H1 (cell line): Measurements from ENCODE around the gene KRT75. TPM values are rescaled to one million over a fixed set of nuclear protein-coding genes. Genes with fewer than 3 reads are reported as not detected.

Source experiments
- CTCF ChIA-PET: fragments of 300-600 bp; sonication (Branson Sonifier 250); formaldehyde crosslinking; loops from one replicate; lab custom pipeline; 2021; ENCODE audit not compliant: partially characterized antibody; lab: Charles Lee
- POLR2A ChIA-PET: fragments of 300-600 bp; sonication (Branson Sonifier 250); formaldehyde crosslinking; loops from one replicate; lab custom pipeline; 2021; ENCODE audit warnings: inconsistent platforms; ENCODE audit not compliant: partially characterized antibody; lab: Charles Lee
- DNase-seq, 2 experiments: peaks; one replicate each; pipeline versions ENCODE4 v3.0.0 to v3.0.0-alpha.2; 2010 to 2022; ENCODE audit warnings: low spot score in 2 of 2, low read depth in 1 of 2, mixed read lengths in 1 of 2
- FAIRE-seq: peaks from 2 replicates; lab custom pipeline; 2011; peaks lifted over from hg19 to GRCh38; lab: Jason Lieb, UNC
- H2AFZ ChIP-seq: 2 replicates; pipeline ENCODE4 v1.8.1; 2012; ENCODE audit warnings: low read length, inconsistent platforms
- H2AK5ac ChIP-seq: 2 replicates; pipeline ENCODE4 v1.6.1; 2013; ENCODE audit warnings: low read depth, low read length
- H2BK120ac ChIP-seq: replicated peaks from 2 replicates; pipeline ENCODE3; 2013; ENCODE audit warnings: low read depth, low read length, inconsistent platforms
- H2BK12ac ChIP-seq: 2 replicates; pipeline ENCODE4 v1.6.1; 2013; ENCODE audit warnings: low read depth, low read length
- H2BK15ac ChIP-seq: 2 replicates; pipeline ENCODE4 v1.6.1; 2013; ENCODE audit warnings: low read length
- H2BK20ac ChIP-seq: 2 replicates; pipeline ENCODE4 v1.6.1; 2013; ENCODE audit warnings: low read length
- H2BK5ac ChIP-seq: 2 replicates; pipeline ENCODE4 v1.6.1; 2013; ENCODE audit warnings: low read depth, low read length
- H3K14ac ChIP-seq: 2 replicates; pipeline ENCODE4 v1.6.1; 2013; ENCODE audit warnings: inconsistent platforms; ENCODE audit not compliant: insufficient read length
- H3K18ac ChIP-seq: 2 replicates; pipeline ENCODE4 v1.6.1; 2013; ENCODE audit warnings: low read length; ENCODE audit errors: extremely low read depth
- H3K23ac ChIP-seq: 2 replicates; pipeline ENCODE4 v1.6.1; 2013; ENCODE audit warnings: inconsistent platforms; ENCODE audit not compliant: insufficient read length
- H3K23me2 ChIP-seq: 2 replicates; pipeline ENCODE4 v1.6.1; 2013; ENCODE audit warnings: low read depth, low read length
- H3K27ac ChIP-seq: 2 replicates; pipeline ENCODE4 v1.6.1; 2011; ENCODE audit warnings: low read depth, low read length, inconsistent platforms
- H3K27me3 ChIP-seq, 4 experiments: replicated peaks in 1 of 4; 1 replicate in 1 of 4; 2 replicates in 3 of 4; pipeline versions ENCODE4 v1.6.1 to v1.8.1; 2011 to 2013; ENCODE audit warnings: low read length in 3 of 4, mild to moderate bottlenecking in 3 of 4, inconsistent platforms in 2 of 4, mixed read lengths in 2 of 4, moderate library complexity in 1 of 4; ENCODE audit not compliant: control insufficient read depth in 3 of 4, insufficient read depth in 3 of 4; ENCODE audit errors: extremely low read depth in 1 of 4
- H3K36me3 ChIP-seq, 4 experiments: 2 replicates each; pipeline versions ENCODE4 v1.6.1 to v1.8.1; 2011 to 2013; ENCODE audit warnings: mild to moderate bottlenecking in 4 of 4, low read length in 3 of 4, moderate library complexity in 2 of 4, control low read depth in 1 of 4, inconsistent platforms in 1 of 4; ENCODE audit not compliant: insufficient read depth in 4 of 4, control insufficient read depth in 2 of 4
- H3K4ac ChIP-seq: replicated peaks from 2 replicates; pipeline ENCODE3; 2013; ENCODE audit warnings: low read length, low read depth, mixed read lengths, inconsistent platforms; ENCODE audit not compliant: insufficient read length
- H3K4me1 ChIP-seq, 4 experiments: replicated peaks in 1 of 4; 1 replicate in 1 of 4; 2 replicates in 3 of 4; pipeline versions ENCODE4 v1.6.1 to v1.8.1; 2011 to 2013; ENCODE audit warnings: low read length in 3 of 4, inconsistent platforms in 2 of 4, mixed read lengths in 1 of 4; ENCODE audit not compliant: insufficient read depth in 4 of 4, control insufficient read depth in 3 of 4
- H3K4me2 ChIP-seq, 2 experiments: 2 replicates each; pipeline versions ENCODE4 v1.6.1 to v1.8.1; 2011 to 2013; ENCODE audit warnings: low read depth in 2 of 2, low read length in 2 of 2, control low read depth in 1 of 2, inconsistent platforms in 1 of 2, mild to moderate bottlenecking in 1 of 2; ENCODE audit not compliant: insufficient read depth in 1 of 2
- H3K4me3 ChIP-seq, 4 experiments: fragments of 200-600, 300-600 bp in 1 of 4; sonication (generic), shearing (Covaris generic), sonication (Bioruptor Twin) in 1 of 4; 2 replicates each; pipeline versions ENCODE4 v1.5.1 to v1.8.1; 2011 to 2016; ENCODE audit warnings: low read length in 4 of 4, low read depth in 3 of 4, control low read depth in 2 of 4, inconsistent platforms in 2 of 4, mild to moderate bottlenecking in 2 of 4, mixed read lengths in 1 of 4, moderate library complexity in 1 of 4; ENCODE audit not compliant: insufficient read depth in 2 of 4; ENCODE audit errors: extremely low read depth in 1 of 4
- H3K56ac ChIP-seq: replicated peaks from 2 replicates; pipeline ENCODE3; 2013; ENCODE audit warnings: low read depth, mild to moderate bottlenecking, mixed read lengths, low read length, inconsistent platforms; ENCODE audit not compliant: insufficient read length
- H3K79me1 ChIP-seq: 2 replicates; pipeline ENCODE4 v1.6.1; 2013; ENCODE audit warnings: low read depth, low read length, control low read depth
- H3K79me2 ChIP-seq, 2 experiments: 2 replicates each; pipeline versions ENCODE4 v1.6.1 to v1.8.1; 2012 to 2013; ENCODE audit warnings: low read length in 2 of 2, mild to moderate bottlenecking in 2 of 2, inconsistent platforms in 1 of 2; ENCODE audit not compliant: insufficient read depth in 2 of 2, control insufficient read depth in 1 of 2
- H3K9ac ChIP-seq, 4 experiments: replicated peaks in 1 of 4; 1 replicate in 1 of 4; 2 replicates in 3 of 4; pipeline versions ENCODE4 v1.6.1 to v1.8.1; 2011 to 2013; ENCODE audit warnings: low read depth in 3 of 4, low read length in 3 of 4, control low read depth in 2 of 4, mild to moderate bottlenecking in 2 of 4, moderate library complexity in 2 of 4, inconsistent platforms in 1 of 4; ENCODE audit errors: extremely low read depth in 1 of 4
- H3K9me3 ChIP-seq, 2 experiments: 2 replicates each; pipeline versions ENCODE4 v1.6.1 to v1.8.1; 2012 to 2013; ENCODE audit warnings: mild to moderate bottlenecking in 2 of 2, moderate library complexity in 2 of 2, control low read depth in 1 of 2, inconsistent platforms in 1 of 2, low read depth in 1 of 2, low read length in 1 of 2, mixed read lengths in 1 of 2; ENCODE audit not compliant: insufficient read depth in 2 of 2
- H4K20me1 ChIP-seq, 2 experiments: replicated peaks in 1 of 2; 2 replicates each; pipeline versions ENCODE3 to v1.8.1; 2011 to 2013; ENCODE audit warnings: inconsistent platforms in 2 of 2, low read length in 2 of 2, mild to moderate bottlenecking in 1 of 2; ENCODE audit not compliant: insufficient read depth in 2 of 2, control insufficient read depth in 1 of 2
- H4K5ac ChIP-seq: 2 replicates; pipeline ENCODE4 v1.6.1; 2013; ENCODE audit warnings: low read length, low read depth, mixed read lengths, inconsistent platforms; ENCODE audit not compliant: insufficient read length
- H4K8ac ChIP-seq: 2 replicates; pipeline ENCODE4 v1.8.0; 2013; ENCODE audit warnings: mild to moderate bottlenecking, moderate library complexity, low read length, inconsistent platforms; ENCODE audit not compliant: insufficient read depth; ENCODE audit errors: extremely low read depth
- H4K91ac ChIP-seq: replicated peaks from 2 replicates; pipeline ENCODE3; 2013; ENCODE audit warnings: low read length, mixed read lengths, inconsistent platforms; ENCODE audit not compliant: insufficient read length
- BACH1 ChIP-seq: IDR thresholded peaks from 2 replicates; pipeline ENCODE4 v1.6.1; 2012; ENCODE audit warnings: low read length, improper control_type of control experiment
- CBX8 ChIP-seq: fragments of 300-800, 300-1000 bp; sonication (generic); IDR thresholded peaks from 2 replicates; pipeline ENCODE4 v1.7.1; 2016; ENCODE audit warnings: low read depth, low read length, borderline replicate concordance
- CHD1 ChIP-seq: IDR thresholded peaks from 2 replicates; pipeline ENCODE4 v1.6.1; 2012; ENCODE audit warnings: low read depth, low read length, improper control_type of control experiment
- EGR1 ChIP-seq: IDR thresholded peaks from 2 replicates; pipeline ENCODE4 v1.6.1; 2011; ENCODE audit warnings: low read depth, low read length, borderline replicate concordance
- GABPA ChIP-seq: IDR thresholded peaks from 2 replicates; pipeline ENCODE4 v1.6.1; 2011; ENCODE audit warnings: mild to moderate bottlenecking, low read length, moderate library complexity, borderline replicate concordance; ENCODE audit not compliant: insufficient read depth
- GTF2F1 ChIP-seq: IDR thresholded peaks from 2 replicates; pipeline ENCODE4 v1.6.1; 2012; ENCODE audit warnings: low read depth, low read length, improper control_type of control experiment, borderline replicate concordance
- KDM5A ChIP-seq: fragments of 200-600 bp; IDR thresholded peaks from 2 replicates; pipeline ENCODE4 v1.7.1; 2012; ENCODE audit warnings: mild to moderate bottlenecking, low read length, inconsistent platforms, mixed read lengths
- RBBP5 ChIP-seq: IDR thresholded peaks from 2 replicates; pipeline ENCODE4 v1.7.1; 2012; ENCODE audit warnings: low read depth, mild to moderate bottlenecking, inconsistent platforms, low read length, moderate library complexity, borderline replicate concordance
- RNF2 ChIP-seq: fragments of 200-900, 300-1000 bp; sonication (generic); IDR thresholded peaks from 2 replicates; pipeline ENCODE4 v1.7.1; 2016; ENCODE audit warnings: borderline replicate concordance, low read depth, mild to moderate bottlenecking, antibody characterized with exemption, low read length; ENCODE audit not compliant: poor library complexity, severe bottlenecking; ENCODE audit errors: missing control alignments
- SIRT6 ChIP-seq: IDR thresholded peaks from one replicate; pipeline ENCODE4 v1.7.1; 2012; ENCODE audit warnings: low read length, inconsistent platforms
- SP1 ChIP-seq: IDR thresholded peaks from 2 replicates; pipeline ENCODE4 v1.6.1; 2011; ENCODE audit warnings: low read depth, low read length
- TAF7 ChIP-seq: optimal IDR thresholded peaks from 2 replicates; pipeline ENCODE3; 2011; ENCODE audit warnings: low read depth, mild to moderate bottlenecking, inconsistent platforms, low read length, moderate library complexity, borderline replicate concordance
- WGBS, 2 experiments: shearing (Covaris generic) in 1 of 2; methylation state at CpG; one replicate each; pipeline versions ENCODE4 v1.1.6 to v1.1.7; 2013 to 2015; ENCODE audit warnings: low lambda C conversion rate in 2 of 2, mixed read lengths in 2 of 2, inconsistent platforms in 1 of 2, low coverage in 1 of 2, missing lambda C conversion rate in 1 of 2; ENCODE audit not compliant: insufficient replicate concordance in 2 of 2, insufficient coverage in 1 of 2, insufficient read length in 1 of 2; ENCODE audit errors: extremely low coverage in 1 of 2, missing lambda C conversion rate in 1 of 2; 5-methylcytosine and 5-hydroxymethylcytosine counted together
- polyA plus RNA-seq, 7 experiments: library from polyadenylated mRNA; depleted of rRNA in 3 of 7; stranded (reverse) in 5 of 7; unstranded in 2 of 7; fragments of >200 nt in 5 of 7; fragments of 200-250 nt in 2 of 7; gene quantifications; 1 replicate in 5 of 7; 2 replicates in 1 of 7; 4 replicates in 1 of 7; pipeline versions ENCODE4 v1.2.1 to v1.2.3, GENCODE V29; 2011 to 2013; ENCODE audit warnings: missing spikeins in 2 of 7, mixed read lengths in 2 of 7
- total RNA-seq: library from RNA; stranded (reverse); fragmentation: NEBNext Ultra II Directional; extraction: Animal tissue kit (Norgen Biotek cat#: 25700); gene quantifications from 2 replicates; pipeline ENCODE4 v1.2.1, GENCODE V29; 2021
- TF ChIP-seq, protein P1 (sequence below): IDR thresholded peaks from 2 replicates; pipeline ENCODE4 v1.6.1; 2011; ENCODE audit warnings: low read length, improper control_type of control experiment

Gene KRT75
- total and polyA plus RNA-seq, 2 of the 8 experiments (the other 6 are each of a cell fraction or from before 2014, with no cell fraction given): not detected

DNA sequence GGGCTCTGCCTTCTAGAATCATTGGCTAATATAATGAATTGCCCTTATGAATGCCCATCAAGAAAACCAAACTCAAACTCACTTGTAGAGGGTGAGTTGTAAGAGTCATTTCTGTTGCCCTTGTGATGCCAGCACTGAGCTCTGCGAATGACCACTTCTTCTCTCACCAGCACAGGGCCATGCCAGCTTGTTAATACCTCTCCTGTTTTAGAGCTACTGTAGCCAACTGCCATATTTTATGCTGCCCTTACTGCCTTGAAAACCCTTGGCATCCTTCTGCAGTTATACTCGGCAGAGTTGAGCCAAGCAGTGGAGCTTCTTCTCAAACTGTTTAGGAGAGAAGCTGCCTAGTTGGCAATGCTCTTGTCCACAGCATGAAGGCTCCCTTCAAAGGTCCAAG is 8.1 kb downstream of the KRT75 start:
- Histone ChIP-seq H3K79me2 (no peaks in the 10 kb centered on the region), H3K18ac (no peak overlapping the region), H4K5ac (no peak overlapping the region), H4K91ac (no peak overlapping the region), H4K8ac (no peak overlapping the region), H2BK12ac (no peak overlapping the region), H3K9me3 (no peaks in the 10 kb centered on the region), H3K27ac (no peak overlapping the region), H2AFZ (no peak overlapping the region), H2BK15ac (no peak overlapping the region), H4K20me1 (no peaks in the 10 kb centered on the region), H2BK20ac (no peak overlapping the region), H2AK5ac (no peak overlapping the region), H3K4me1 (no peaks in the 10 kb centered on the region; a peak in 2 of 7 replicates), H3K14ac (no peak overlapping the region), H3K4me3 (no peak overlapping the region), H3K23me2 (no peaks in the 10 kb centered on the region), H3K79me1 (no peaks in the 10 kb centered on the region), H3K36me3 (no peaks in the 10 kb centered on the region), H3K23ac (no peak overlapping the region), H3K56ac (no peak overlapping the region), H2BK5ac (no peak overlapping the region), H3K9ac (no peak overlapping the region), H2BK120ac (no peak overlapping the region), H3K27me3 (no peaks in the 10 kb centered on the region), H3K4me2 (no peak overlapping the region), H3K4ac (no peak overlapping the region)
- no peak for DNase-seq
- 91% methylated on average over 2 of the region's 2 CpGs; no CpG with 5 or more reads in 1 of the 2 experiments for WGBS, 2 experiments
- POLR2A ChIA-PET: no interaction called here
- CTCF ChIA-PET: interaction anchor here (0.6 to 5.1 kb wide), 9 partner anchors 12 to 472 kb away, joined by 3 to 29 read pairs (median 3); no protein-coding TSS in a partner anchor
- no peak for FAIRE-seq
- TF ChIP-seq SIRT6: no peak
- TF ChIP-seq EGR1: no peak
- TF ChIP-seq KDM5A: no peak
- TF ChIP-seq RNF2: no peak
- no peak for TF ChIP-seq SP1
- TF ChIP-seq CBX8: no peak
- TF ChIP-seq CHD1: no peak
- TF ChIP-seq GABPA: no peak
- TF ChIP-seq, protein P1, sequence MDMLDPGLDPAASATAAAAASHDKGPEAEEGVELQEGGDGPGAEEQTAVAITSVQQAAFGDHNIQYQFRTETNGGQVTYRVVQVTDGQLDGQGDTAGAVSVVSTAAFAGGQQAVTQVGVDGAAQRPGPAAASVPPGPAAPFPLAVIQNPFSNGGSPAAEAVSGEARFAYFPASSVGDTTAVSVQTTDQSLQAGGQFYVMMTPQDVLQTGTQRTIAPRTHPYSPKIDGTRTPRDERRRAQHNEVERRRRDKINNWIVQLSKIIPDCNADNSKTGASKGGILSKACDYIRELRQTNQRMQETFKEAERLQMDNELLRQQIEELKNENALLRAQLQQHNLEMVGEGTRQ: no peak
- TF ChIP-seq TAF7: no peak
- TF ChIP-seq BACH1: no peak
- no peak for TF ChIP-seq GTF2F1
- TF ChIP-seq RBBP5: no peak
